Endodermal cell (in vitro differentiated cells): Measurements from ENCODE around the gene KCNJ1. TPM values are rescaled to one million over a fixed set of nuclear protein-coding genes. Genes with fewer than 3 reads are reported as not detected.
A peak's percentile ranks its signal among the peaks of the same experiment; 100 is the strongest.

Source experiments
- DNase-seq: peaks from one replicate; pipeline ENCODE4 v3.0.0-alpha.2; 2017
- H3K27ac ChIP-seq: 2 replicates; pipeline ENCODE4 v1.5.1; 2013; ENCODE audit warnings: mild to moderate bottlenecking, low read depth, low read length, moderate library complexity
- H3K27me3 ChIP-seq: 2 replicates; pipeline ENCODE4 v1.6.1; 2013; ENCODE audit warnings: mild to moderate bottlenecking, low read length, moderate library complexity; ENCODE audit not compliant: insufficient read depth, control insufficient read depth, poor library complexity, severe bottlenecking
- H3K36me3 ChIP-seq: 2 replicates; pipeline ENCODE4 v1.7.0; 2013; ENCODE audit warnings: mild to moderate bottlenecking, low read length, moderate library complexity; ENCODE audit not compliant: control insufficient read depth, insufficient read depth
- H3K4me1 ChIP-seq: one replicate; pipeline ENCODE4 v1.7.0; 2013; ENCODE audit warnings: low read length; ENCODE audit not compliant: control insufficient read depth, insufficient read depth
- H3K4me3 ChIP-seq: 2 replicates; pipeline ENCODE4 v1.5.1; 2013; ENCODE audit warnings: mild to moderate bottlenecking, low read length, moderate library complexity
- H3K9ac ChIP-seq: 2 replicates; pipeline ENCODE4 v1.6.1; 2013; ENCODE audit warnings: mild to moderate bottlenecking, low read length, moderate library complexity; ENCODE audit not compliant: poor library complexity, severe bottlenecking; ENCODE audit errors: extremely low read depth
- H3K9me3 ChIP-seq: 2 replicates; pipeline ENCODE4 v1.6.1; 2013; ENCODE audit warnings: mild to moderate bottlenecking, low read length, moderate library complexity; ENCODE audit not compliant: control insufficient read depth
- H3K27ac Mint-ChIP-seq: 2 replicates; pipeline ENCODE4 v1.8.0; 2020; ENCODE audit warnings: mixed read lengths
- H3K27me3 Mint-ChIP-seq: 2 replicates; pipeline ENCODE4 v1.8.0; 2021; ENCODE audit warnings: mild to moderate bottlenecking, mixed read lengths; ENCODE audit not compliant: insufficient read depth
- H3K36me3 Mint-ChIP-seq: 2 replicates; pipeline ENCODE4 v1.8.0; 2020; ENCODE audit warnings: low read depth, mixed read lengths
- H3K4me1 Mint-ChIP-seq: 2 replicates; pipeline ENCODE4 v1.8.0; 2020; ENCODE audit warnings: mixed read lengths
- H3K4me3 Mint-ChIP-seq: 2 replicates; pipeline ENCODE4 v1.8.0; 2020; ENCODE audit warnings: mild to moderate bottlenecking, moderate library complexity, mixed read lengths
- H3K9me3 Mint-ChIP-seq: 2 replicates; pipeline ENCODE4 v1.8.0; 2020; ENCODE audit warnings: mild to moderate bottlenecking, mixed read lengths
- CTCF ChIP-seq: fragments of 200-600 bp; sonication (generic); conservative IDR thresholded peaks from 2 replicates; pipeline ENCODE4 v1.5.0; 2021; ENCODE audit warnings: antibody characterized with exemption, mild to moderate bottlenecking
- WGBS, 2 experiments: methylation state at CpG; one replicate each; pipeline versions ENCODE4 v1.1.5 to v1.1.7; 2013; ENCODE audit warnings: missing lambda C conversion rate in 2 of 2, mixed read lengths in 1 of 2; ENCODE audit not compliant: insufficient coverage in 1 of 2, insufficient read length in 1 of 2; 5-methylcytosine and 5-hydroxymethylcytosine counted together
- total RNA-seq, 2 donors: library from RNA; stranded (reverse); fragmentation: NEBNext Ultra II Directional in 1 of 2; extraction: Animal tissue kit (Norgen Biotek cat#: 25700) in 1 of 2; gene quantifications; 2 replicates in 1 of 2; 3 replicates in 1 of 2; pipeline ENCODE4 v1.2.1, GENCODE V29; 2021

The KCNJ1 gene
- total RNA-seq, 2 donors from 2014 or later: not detected

- H3K36me3 ChIP-seq: no peaks in the 10 kb centered on the region
- DNase-seq: peak; percentile 96
- H3K27ac ChIP-seq: no peak overlapping the region
- H3K27me3 ChIP-seq: no peaks in the 10 kb centered on the region
- H3K4me1 Mint-ChIP-seq: no peaks in the 10 kb centered on the region
- no peaks in the 10 kb centered on the region for H3K9me3 ChIP-seq
- H3K36me3 Mint-ChIP-seq: no peaks in the 10 kb centered on the region
- H3K4me1 ChIP-seq: no peaks in the 10 kb centered on the region
- H3K9me3 Mint-ChIP-seq: no peaks in the 10 kb centered on the region
- WGBS, 2 experiments: 42 to 57% methylated on average over 5 to 13 of the region's 14 CpGs
- TF ChIP-seq CTCF: peak; percentile 95
- H3K4me3 ChIP-seq: no peak overlapping the region
- H3K27me3 Mint-ChIP-seq: peaks cover 5% of the 10 kb centered on the region
- no peak overlapping the region for H3K9ac ChIP-seq
- no peak overlapping the region for H3K27ac Mint-ChIP-seq
- no peak overlapping the region for H3K4me3 Mint-ChIP-seq
Measured at GRCh38 chr11:128831174-128832120, 35.6 kb downstream of the KCNJ1 start.

GRCh38 chr11:128830290-128831173 is 36.6 kb downstream of the KCNJ1 start:
- no peak overlapping the region for H3K9ac ChIP-seq
- H3K27me3 Mint-ChIP-seq: peaks cover 5% of the 10 kb centered on the region

More at GRCh38 chr11:128830290-128831173, 36.6 kb downstream of the KCNJ1 start:
- whole genome bisulfite sequencing, 2 experiments: 89 to 95% methylated on average over 8 to 11 of the region's 11 CpGs
- Histone ChIP-seq H3K4me1 (no peaks in the 10 kb centered on the region), H3K27me3 (no peaks in the 10 kb centered on the region), H3K27ac (no peak overlapping the region), H3K9me3 (no peaks in the 10 kb centered on the region), H3K36me3 (no peaks in the 10 kb centered on the region), H3K4me3 (no peak overlapping the region)
- Mint-ChIP-seq H3K9me3 (no peaks in the 10 kb centered on the region), H3K36me3 (no peaks in the 10 kb centered on the region), H3K27ac (no peak overlapping the region), H3K4me1 (no peaks in the 10 kb centered on the region), H3K4me3 (no peak overlapping the region)
- DNase-seq: no peak
- no peak for TF ChIP-seq CTCF
